IMR-90 (cell line): Measurements from ENCODE around the gene PCDHGA4. TPM values are rescaled to one million over a fixed set of nuclear protein-coding genes. Genes with fewer than 3 reads are reported as not detected.
A peak's percentile ranks its signal among the peaks of the same experiment; 100 is the strongest.

ENCODE experiments used
- ATAC-seq: fragments of 200-7000 bp; cut with Tn5 transposase; 2 replicates; pipeline ENCODE4 v1.9.1; 2020; ENCODE audit warnings: low read depth, mild to moderate bottlenecking, moderate library complexity
- BruUV-seq: library from RNA; stranded (reverse); fragments of 400-500 nt; replicated peaks from 2 replicates; lab custom pipeline; 2021; lab: Mats Ljungman, UMichigan
- CTCF ChIA-PET: fragments of 300-600 bp; formaldehyde crosslinking; extraction: SDS; loops from one replicate; lab custom pipeline; 2021; ENCODE audit warnings: antibody characterized with exemption; lab: Yijun Ruan, JAX
- POLR2A ChIA-PET: fragments of 300-600 bp; sonication (Branson Sonifier 250); formaldehyde crosslinking; loops from one replicate; lab custom pipeline; 2022; ENCODE audit warnings: antibody characterized with exemption; ENCODE audit not compliant: unreplicated experiment; lab: Charles Lee
- DNase-seq: peaks from one replicate; pipeline ENCODE4 v3.0.0; 2013
- H2AFZ ChIP-seq: replicated peaks from 2 replicates; pipeline ENCODE3; 2013; ENCODE audit warnings: low read length, mild to moderate bottlenecking; ENCODE audit not compliant: poor library complexity
- H2AK5ac ChIP-seq: 2 replicates; pipeline ENCODE4 v1.6.1; 2013; ENCODE audit warnings: low read depth, low read length, inconsistent platforms
- H2AK9ac ChIP-seq: replicated peaks from 2 replicates; pipeline ENCODE3; 2013; ENCODE audit warnings: mild to moderate bottlenecking, low read depth, low read length, moderate library complexity; ENCODE audit not compliant: poor library complexity
- H2BK120ac ChIP-seq: 2 replicates; pipeline ENCODE4 v1.6.1; 2013; ENCODE audit warnings: low read depth, low read length, inconsistent platforms
- H2BK15ac ChIP-seq: 3 replicates; pipeline ENCODE4 v1.6.1; 2013; ENCODE audit warnings: low read depth, low read length, inconsistent platforms
- H2BK20ac ChIP-seq: 2 replicates; pipeline ENCODE4 v1.6.1; 2013; ENCODE audit warnings: low read depth, mild to moderate bottlenecking, inconsistent platforms, low read length, moderate library complexity
- H2BK5ac ChIP-seq: 2 replicates; pipeline ENCODE4 v1.6.1; 2013; ENCODE audit warnings: mild to moderate bottlenecking, low read depth, low read length, inconsistent platforms; ENCODE audit not compliant: poor library complexity, severe bottlenecking
- H3K14ac ChIP-seq: replicated peaks from 2 replicates; pipeline ENCODE4 v1.6.1; 2013; ENCODE audit warnings: low read depth, low read length, inconsistent platforms
- H3K18ac ChIP-seq: 2 replicates; pipeline ENCODE4 v1.6.1; 2013; ENCODE audit warnings: low read depth, low read length, control low read depth
- H3K23ac ChIP-seq: 2 replicates; pipeline ENCODE4 v1.6.1; 2013; ENCODE audit warnings: low read depth, low read length, inconsistent platforms
- H3K27ac ChIP-seq: 2 replicates; pipeline ENCODE4 v1.5.1; 2013; ENCODE audit warnings: mild to moderate bottlenecking, control low read depth, low read length; ENCODE audit not compliant: insufficient read depth
- H3K27me3 ChIP-seq: 2 replicates; pipeline ENCODE4 v1.6.1; 2013; ENCODE audit warnings: low read length; ENCODE audit not compliant: control insufficient read depth, insufficient read depth
- H3K36me3 ChIP-seq: 2 replicates; pipeline ENCODE4 v1.6.1; 2013; ENCODE audit warnings: low read length, mixed read lengths; ENCODE audit not compliant: control insufficient read depth, insufficient read depth
- H3K4ac ChIP-seq: 2 replicates; pipeline ENCODE4 v1.6.1; 2013; ENCODE audit warnings: low read depth, low read length, inconsistent platforms
- H3K4me1 ChIP-seq: 2 replicates; pipeline ENCODE4 v1.6.1; 2013; ENCODE audit warnings: low read length, mixed read lengths; ENCODE audit not compliant: control insufficient read depth, insufficient read depth
- H3K4me2 ChIP-seq: 2 replicates; pipeline ENCODE4 v1.6.1; 2013; ENCODE audit warnings: low read depth, mild to moderate bottlenecking, control low read depth, low read length, moderate library complexity
- H3K4me3 ChIP-seq: 2 replicates; pipeline ENCODE4 v1.5.1; 2013; ENCODE audit warnings: low read depth, mild to moderate bottlenecking, control low read depth, low read length, moderate library complexity; ENCODE audit not compliant: insufficient read depth
- H3K56ac ChIP-seq: 2 replicates; pipeline ENCODE4 v1.6.1; 2013; ENCODE audit warnings: low read length, inconsistent platforms; ENCODE audit not compliant: insufficient read depth; ENCODE audit errors: extremely low read depth
- H3K79me1 ChIP-seq, 2 experiments: 2 replicates each; pipeline ENCODE4 v1.6.1; 2013; ENCODE audit warnings: low read length in 2 of 2, inconsistent platforms in 1 of 2, low read depth in 1 of 2
- H3K9ac ChIP-seq: 2 replicates; pipeline ENCODE4 v1.6.1; 2013; ENCODE audit warnings: low read depth, low read length, control low read depth
- H3K9me1 ChIP-seq: 2 replicates; pipeline ENCODE4 v1.6.1; 2013; ENCODE audit warnings: low read length, inconsistent platforms; ENCODE audit not compliant: insufficient read depth
- H3K9me3 ChIP-seq: 2 replicates; pipeline ENCODE4 v1.6.1; 2013; ENCODE audit warnings: low read length; ENCODE audit not compliant: control insufficient read depth, insufficient read depth
- H4K20me1 ChIP-seq: 2 replicates; pipeline ENCODE4 v1.6.1; 2013; ENCODE audit warnings: low read length, inconsistent platforms; ENCODE audit not compliant: insufficient read depth
- H4K5ac ChIP-seq: 2 replicates; pipeline ENCODE4 v1.6.1; 2013; ENCODE audit warnings: mild to moderate bottlenecking, low read depth, low read length, control low read depth
- H4K8ac ChIP-seq, 2 experiments: 2 replicates each; pipeline ENCODE4 v1.6.1; 2013; ENCODE audit warnings: low read depth in 2 of 2, low read length in 2 of 2, control low read depth in 1 of 2, inconsistent platforms in 1 of 2
- H4K91ac ChIP-seq: 2 replicates; pipeline ENCODE4 v1.6.1; 2013; ENCODE audit warnings: low read depth, low read length, inconsistent platforms; ENCODE audit not compliant: insufficient read depth
- BHLHE40 ChIP-seq: fragments of 150-350 bp; IDR thresholded peaks from 2 replicates; pipeline ENCODE4 v1.6.1; 2016; ENCODE audit warnings: mild to moderate bottlenecking, low read depth, low read length
- CTCF ChIP-seq: conservative IDR thresholded peaks from 2 replicates; pipeline ENCODE4 v1.5.1; 2012; ENCODE audit warnings: mild to moderate bottlenecking, low read depth, low read length, improper control_type of control experiment
- MAFK ChIP-seq: IDR thresholded peaks from 2 replicates; pipeline ENCODE4 v1.6.1; 2012; ENCODE audit warnings: low read depth, low read length, improper control_type of control experiment
- MAZ ChIP-seq: IDR thresholded peaks from 2 replicates; pipeline ENCODE4 v1.6.1; 2012; ENCODE audit warnings: low read depth, mild to moderate bottlenecking, low read length, improper control_type of control experiment, moderate library complexity, borderline replicate concordance
- NFE2L2 ChIP-seq: fragments of 150-350 bp; IDR thresholded peaks from 2 replicates; pipeline ENCODE4 v1.6.1; 2016; ENCODE audit warnings: low read depth, mild to moderate bottlenecking, low read length
- POLR2A ChIP-seq: IDR thresholded peaks from 2 replicates; pipeline ENCODE4 v1.6.1; 2012; ENCODE audit warnings: mild to moderate bottlenecking, low read depth, low read length
- RAD21 ChIP-seq: IDR thresholded peaks from 2 replicates; pipeline ENCODE4 v1.6.1; 2012; ENCODE audit warnings: low read length, improper control_type of control experiment
- RCOR1 ChIP-seq: IDR thresholded peaks from 2 replicates; pipeline ENCODE4 v1.6.1; 2012; ENCODE audit warnings: mild to moderate bottlenecking, low read length, improper control_type of control experiment; ENCODE audit not compliant: insufficient replicate concordance
- USF2 ChIP-seq: fragments of 150-350 bp; IDR thresholded peaks from 2 replicates; pipeline ENCODE4 v1.6.1; 2017; ENCODE audit warnings: mild to moderate bottlenecking, antibody characterized with exemption, low read length, low read depth
- WGBS, 2 experiments: methylation state at CpG; one replicate each; pipeline versions ENCODE4 v1.1.5 to v1.1.7; 2013; ENCODE audit warnings: missing lambda C conversion rate in 2 of 2; ENCODE audit not compliant: insufficient read length in 1 of 2; ENCODE audit errors: extremely low coverage in 2 of 2; 5-methylcytosine and 5-hydroxymethylcytosine counted together
- dilution Hi-C: fragments of 300-500 bp; cut with HindIII; formaldehyde crosslinking; loops from one replicate; pipeline ENCODE4 v1.14.3; 2018; ENCODE audit warnings: low sequenced_read_pairs; ENCODE audit not compliant: unreplicated experiment
- in situ Hi-C: fragments of 300-500 bp; cut with MboI; formaldehyde crosslinking; loops from 3 replicates; pipeline ENCODE4 v1.14.3; 2019; ENCODE audit warnings: low sequenced_read_pairs, inconsistent platforms, mixed read lengths
- intact Hi-C: fragments of 100-400 bp; cut with micrococcal nuclease; formaldehyde crosslinking; loops from 2 replicates; pipeline ENCODE4 v1.10.0; 2022
- polyA plus RNA-seq, 3 experiments: library from polyadenylated mRNA; depleted of rRNA; stranded (reverse); fragments of >200 nt; gene quantifications; 2 replicates each; pipeline ENCODE4 v1.2.3, GENCODE V29; 2012; ENCODE audit warnings: low replicate concordance in 1 of 3
- total RNA-seq: library from RNA; depleted of rRNA; stranded (reverse); fragments of >200 nt; gene quantifications from 2 replicates; pipeline ENCODE4 v1.2.3, GENCODE V29; 2012

Gene PCDHGA4
- total and polyA plus RNA-seq, 2 of the 4 experiments (the other 2 are of a cell fraction): 3.5 to 5.4 TPM

DNA sequence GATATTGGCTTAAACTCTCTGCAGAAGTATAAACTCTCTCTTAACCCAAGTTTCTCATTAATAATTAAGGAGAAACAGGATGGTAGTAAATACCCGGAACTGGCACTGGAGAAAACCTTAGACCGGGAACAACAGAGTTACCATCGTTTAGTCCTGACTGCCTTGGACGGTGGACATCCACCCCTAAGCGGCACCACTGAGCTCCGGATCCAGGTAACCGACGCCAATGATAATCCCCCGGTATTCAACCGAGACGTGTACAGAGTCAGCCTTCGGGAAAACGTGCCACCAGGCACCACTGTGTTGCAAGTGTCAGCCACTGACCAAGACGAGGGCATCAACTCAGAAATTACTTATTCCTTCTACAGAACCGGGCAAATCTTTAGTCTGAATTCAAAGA, 43.8 kb downstream of the PCDHGA4 start:
- Histone ChIP-seq H4K20me1 (no peaks in the 10 kb centered on the region), H3K9me3 (peaks cover 49% of the 10 kb centered on the region), H4K5ac (no peak overlapping the region; the same call in 1 of the 2 replicates), H2BK120ac (no peak overlapping the region), H3K27me3 (no peaks in the 10 kb centered on the region), H3K23ac (no peak overlapping the region), H2AK5ac (no peak overlapping the region), H4K91ac (no peak overlapping the region), H3K9me1 (no peaks in the 10 kb centered on the region), H2AK9ac (no peak overlapping the region), H3K36me3 (peaks cover 18% of the 10 kb centered on the region), H4K8ac (no peak overlapping the region), H3K79me1 (peaks cover 7 to 15% of the 10 kb centered on the region in 2 experiments; a peak in 3 of 4 replicates), H3K4me1 (no peaks in the 10 kb centered on the region), H3K18ac (no peak overlapping the region), H3K14ac (no peak overlapping the region), H3K9ac (no peak overlapping the region), H3K4ac (no peak overlapping the region), H2BK5ac (no peak overlapping the region), H2BK20ac (no peak overlapping the region), H3K4me2 (peak overlapping the region; percentile 13; the same call in 1 of the 2 replicates), H3K27ac (no peak overlapping the region), H3K4me3 (no peak overlapping the region), H2AFZ (no peak overlapping the region), H3K56ac (no peak overlapping the region), H2BK15ac (no peak overlapping the region)
- BruUV-seq: TSS peak; percentile 42
- WGBS, 2 experiments: 42% methylated on average over 4 of the region's 15 CpGs; no CpG with 5 or more reads in 1 of the 2 experiments
- intact Hi-C loops (no loop called here), dilution Hi-C loops (no loop called here), in situ Hi-C loops (no loop called here)
- ATAC-seq: no peak
- no peak for TF ChIP-seq USF2
- TF ChIP-seq MAFK: no peak
- no peak for TF ChIP-seq MAZ
- TF ChIP-seq RAD21: no peak
- no peak for TF ChIP-seq BHLHE40
- TF ChIP-seq RCOR1: no peak
- no peak for TF ChIP-seq NFE2L2
- TF ChIP-seq CTCF: no peak
- no peak for TF ChIP-seq POLR2A
- ChIA-PET CTCF (no interaction called here), POLR2A (no interaction called here)
- no peak for DNase-seq
